B cell (primary cell): Measurements from ENCODE around the gene MEPCE.
"Not testable (repeated sequence)": the region's sequence is repeated elsewhere in the genome, so short reads cannot be mapped to it uniquely, and the experiment has no call there.

ENCODE experiments used
- EZH2 ChIP-seq: IDR thresholded peaks from 2 replicates; pipeline ENCODE4 v1.6.1; 2012; ENCODE audit warnings: borderline replicate concordance, low read depth, mild to moderate bottlenecking, moderate library complexity, low read length; ENCODE audit not compliant: insufficient read depth, poor library complexity, severe bottlenecking
- TF ChIP-seq, protein P1 (sequence below): fragments of 200-600 bp; IDR thresholded peaks from one replicate; pipeline ENCODE4 v1.8.0; 2022; ENCODE audit warnings: antibody characterized with exemption, mild to moderate bottlenecking

DNA sequence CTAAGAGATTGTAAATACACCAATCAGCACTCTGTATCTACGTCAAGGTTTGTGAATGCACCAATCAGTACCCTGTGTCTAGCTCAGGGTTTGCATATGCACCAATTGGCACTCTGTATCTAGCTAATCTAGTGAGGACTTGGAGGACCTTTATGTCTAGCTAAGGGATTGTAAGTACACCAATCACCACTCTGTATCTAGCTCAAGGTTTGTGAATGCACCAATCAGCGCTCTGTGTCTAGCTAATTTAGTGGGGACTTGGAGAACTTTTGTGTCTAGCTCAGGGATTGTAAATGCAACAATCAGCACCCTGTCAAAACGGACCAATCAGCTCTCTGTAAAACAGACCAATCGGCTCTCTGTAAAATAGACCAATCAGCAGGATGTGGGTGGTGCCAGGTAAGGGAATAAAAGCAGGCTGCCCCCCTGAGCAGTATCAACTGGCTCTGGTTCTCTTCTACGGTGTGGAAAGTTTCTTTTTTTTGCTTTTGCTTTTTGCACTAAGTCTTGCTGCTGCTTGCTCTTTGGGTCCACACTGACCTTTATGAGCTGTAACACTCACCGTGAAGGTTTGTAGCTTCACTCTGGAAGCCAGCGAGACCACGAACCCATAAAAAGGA, 47.3 kb upstream of the MEPCE start:
- not testable (repeated sequence) for TF ChIP-seq EZH2
- TF ChIP-seq, protein P1, sequence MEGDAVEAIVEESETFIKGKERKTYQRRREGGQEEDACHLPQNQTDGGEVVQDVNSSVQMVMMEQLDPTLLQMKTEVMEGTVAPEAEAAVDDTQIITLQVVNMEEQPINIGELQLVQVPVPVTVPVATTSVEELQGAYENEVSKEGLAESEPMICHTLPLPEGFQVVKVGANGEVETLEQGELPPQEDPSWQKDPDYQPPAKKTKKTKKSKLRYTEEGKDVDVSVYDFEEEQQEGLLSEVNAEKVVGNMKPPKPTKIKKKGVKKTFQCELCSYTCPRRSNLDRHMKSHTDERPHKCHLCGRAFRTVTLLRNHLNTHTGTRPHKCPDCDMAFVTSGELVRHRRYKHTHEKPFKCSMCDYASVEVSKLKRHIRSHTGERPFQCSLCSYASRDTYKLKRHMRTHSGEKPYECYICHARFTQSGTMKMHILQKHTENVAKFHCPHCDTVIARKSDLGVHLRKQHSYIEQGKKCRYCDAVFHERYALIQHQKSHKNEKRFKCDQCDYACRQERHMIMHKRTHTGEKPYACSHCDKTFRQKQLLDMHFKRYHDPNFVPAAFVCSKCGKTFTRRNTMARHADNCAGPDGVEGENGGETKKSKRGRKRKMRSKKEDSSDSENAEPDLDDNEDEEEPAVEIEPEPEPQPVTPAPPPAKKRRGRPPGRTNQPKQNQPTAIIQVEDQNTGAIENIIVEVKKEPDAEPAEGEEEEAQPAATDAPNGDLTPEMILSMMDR, result not testable (repeated sequence)
